HG02840 (cell line): ENCODE results near the gene AUH.

Source experiments
- ATAC-seq: cut with Tn5 transposase; IDR thresholded peaks from one replicate; pipeline ENCODE4 v1.9.1; 2021; ENCODE audit warnings: mild to moderate bottlenecking, moderate library complexity, moderate number of reproducible peaks; ENCODE audit not compliant: unreplicated experiment, low FRiP score

AUH gene

GRCh38 chr9:91256235-91256634, 105.5 kb downstream of the AUH start:
- no peak for ATAC-seq

- no peak for ATAC-seq
These were observed 106.4 kb downstream of the AUH start for GRCh38 chr9:91255327-91255726.

DNA sequence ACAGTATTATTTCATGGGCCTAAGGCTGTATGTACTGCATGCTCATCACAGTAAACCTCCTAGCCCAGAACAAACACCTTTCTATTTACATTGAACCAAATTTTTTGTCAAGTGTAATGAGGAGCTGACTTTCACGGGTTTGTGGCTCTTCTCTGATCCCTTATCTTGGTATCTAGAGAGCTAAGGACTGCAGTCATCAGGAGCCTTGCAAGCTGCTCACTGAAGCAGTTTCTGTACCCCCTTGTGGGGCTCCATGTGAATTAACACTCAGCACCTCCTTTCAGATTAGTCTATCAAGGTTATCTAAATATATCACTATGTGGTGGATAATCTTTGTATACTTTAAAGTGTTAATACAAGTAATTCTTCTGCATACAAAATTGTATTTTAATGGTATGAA, 108.2 kb downstream of the AUH start:
- ATAC-seq = no peak

DNA sequence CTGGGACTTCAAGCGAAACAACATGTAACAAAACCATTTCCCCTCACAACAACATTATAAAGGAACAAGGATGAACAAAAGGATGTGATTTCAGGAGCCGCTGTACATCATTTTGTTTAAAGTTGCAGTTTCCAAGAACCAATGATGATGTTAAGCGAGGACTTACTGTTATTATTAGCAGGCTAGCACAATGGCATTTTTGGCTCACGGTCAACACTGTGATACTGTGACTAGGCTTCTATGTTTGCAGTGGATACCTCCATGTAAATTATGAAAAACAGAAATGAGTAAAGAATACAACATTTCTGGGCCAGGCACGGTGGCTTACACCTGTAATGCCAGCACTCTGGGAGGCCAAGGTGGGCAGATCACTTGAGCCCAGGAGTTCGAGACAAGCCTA, 113.0 kb downstream of the AUH start:
- no peak for ATAC-seq

GRCh38 chr9:91247278-91247677, 114.4 kb downstream of the AUH start:
- no peak for ATAC-seq

DNA sequence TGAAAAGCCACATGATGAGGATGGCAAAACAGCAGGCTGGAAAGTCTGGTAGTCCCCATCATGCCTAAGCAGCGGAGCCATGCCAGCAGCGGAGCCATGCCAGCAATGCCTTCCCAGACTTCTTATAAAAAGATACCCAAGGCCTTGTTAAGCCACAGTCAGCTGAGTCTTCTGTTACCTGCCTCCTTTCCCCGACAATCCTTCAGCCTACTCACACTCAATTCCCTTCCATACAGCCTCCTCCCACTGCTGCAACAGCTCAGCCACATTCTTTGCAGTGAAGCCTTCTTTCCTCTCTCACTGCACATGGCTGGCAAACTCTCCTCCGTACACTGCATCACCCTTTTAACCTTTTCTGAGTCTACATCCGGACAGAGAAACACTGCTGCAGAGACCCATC, 114.9 kb downstream of the AUH start:
- ATAC-seq = no peak

DNA sequence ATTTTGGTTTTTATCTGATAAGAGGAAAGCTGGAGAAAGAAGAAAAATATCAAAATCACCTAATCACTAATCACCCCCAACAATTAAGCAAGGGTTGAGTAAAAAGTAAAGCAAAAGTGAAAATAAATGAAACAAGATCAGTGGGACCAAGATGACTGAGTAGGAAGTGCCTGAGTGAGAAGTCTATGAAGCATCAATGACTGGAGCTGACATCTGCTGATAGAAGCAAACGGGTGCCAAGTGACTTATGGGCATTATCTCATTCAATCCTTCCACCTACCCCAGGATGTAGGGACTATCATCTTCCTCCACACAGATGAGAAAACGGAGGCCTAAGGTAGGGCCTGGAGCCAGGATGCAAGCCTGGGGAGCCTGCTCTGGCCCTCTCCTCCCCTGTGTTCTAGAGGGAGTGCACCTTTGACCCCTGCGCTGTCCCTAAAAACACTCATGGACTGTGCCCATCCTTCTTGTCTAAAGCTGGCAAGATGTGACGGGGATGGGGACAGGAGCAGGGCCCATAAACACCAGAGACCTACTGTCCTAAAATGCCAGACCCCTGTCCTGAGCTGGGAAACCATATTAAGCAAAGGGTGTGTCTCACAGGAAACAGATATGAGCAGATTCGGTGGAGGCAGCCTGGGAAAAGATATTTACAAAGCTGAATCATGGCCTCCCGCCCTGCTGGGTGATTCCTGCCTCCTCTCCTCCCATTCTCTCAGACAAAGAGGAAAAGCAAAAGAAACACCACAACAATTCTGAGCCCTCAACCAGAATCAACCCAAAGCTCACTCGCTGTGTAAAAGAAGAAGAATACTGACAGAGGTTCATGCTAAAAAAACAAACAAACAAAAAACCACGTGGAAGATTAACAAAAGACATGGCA, 116.0 kb downstream of the AUH start:
- ATAC-seq = no peak

- ATAC-seq = no peak
These were observed 118.7 kb downstream of the AUH start for GRCh38 chr9:91243029-91243428.

DNA sequence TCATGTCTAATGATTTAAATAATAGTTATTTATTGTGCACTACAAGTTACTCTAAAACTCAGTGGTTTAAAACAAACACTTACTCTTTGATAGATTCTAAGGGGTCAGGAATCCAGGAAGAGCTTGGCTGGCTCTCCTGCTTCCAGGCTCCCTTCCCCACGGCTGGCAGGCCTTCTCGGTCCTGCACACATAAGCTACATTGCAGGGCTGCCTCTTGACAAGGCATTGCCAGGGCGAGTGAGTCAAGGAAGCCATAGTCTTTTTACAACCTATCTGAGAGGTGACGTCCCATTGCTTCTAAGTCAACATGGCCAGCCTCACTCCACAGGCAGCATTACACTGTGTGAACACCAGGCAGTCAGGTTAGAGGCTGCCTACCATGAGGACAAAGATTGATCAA, 119.8 kb downstream of the AUH start:
- no peak for ATAC-seq

- ATAC-seq = no peak
These were observed 121.0 kb downstream of the AUH start for GRCh38 chr9:91240596-91241165.

DNA sequence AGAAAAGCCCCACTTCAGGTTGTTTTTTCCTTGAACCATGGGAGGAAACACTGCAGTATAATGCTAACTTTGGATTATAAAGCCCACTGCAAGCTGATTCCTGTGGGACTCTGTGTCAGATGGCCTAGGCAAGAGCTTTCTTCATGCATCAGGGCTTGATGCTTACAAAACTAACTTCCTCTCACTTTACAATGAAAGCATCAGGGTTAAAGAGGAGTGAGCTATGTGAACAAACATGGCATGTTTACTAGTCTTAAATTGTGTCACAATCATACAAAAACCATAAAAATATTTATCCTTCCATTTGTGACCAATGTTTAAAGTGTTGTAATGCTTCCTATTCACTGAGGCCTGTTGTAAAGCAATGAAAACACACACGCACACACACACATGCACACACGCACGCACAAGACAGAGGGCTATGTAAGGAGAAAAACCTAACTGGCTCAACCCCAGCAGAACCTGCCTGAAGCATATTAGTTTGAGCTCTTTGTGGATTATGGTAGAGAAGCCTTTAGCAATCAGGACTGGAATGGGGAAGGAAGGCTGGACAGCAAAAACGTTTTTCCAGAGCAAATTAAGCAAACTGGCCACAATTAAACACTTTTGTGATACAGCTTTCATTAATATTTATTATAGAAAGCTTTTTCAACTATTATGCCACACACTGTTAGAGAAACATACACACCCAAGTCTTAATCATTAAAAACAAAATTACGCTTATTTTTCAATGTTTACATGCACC, 122.2 kb downstream of the AUH start:
- ATAC-seq = no peak

DNA sequence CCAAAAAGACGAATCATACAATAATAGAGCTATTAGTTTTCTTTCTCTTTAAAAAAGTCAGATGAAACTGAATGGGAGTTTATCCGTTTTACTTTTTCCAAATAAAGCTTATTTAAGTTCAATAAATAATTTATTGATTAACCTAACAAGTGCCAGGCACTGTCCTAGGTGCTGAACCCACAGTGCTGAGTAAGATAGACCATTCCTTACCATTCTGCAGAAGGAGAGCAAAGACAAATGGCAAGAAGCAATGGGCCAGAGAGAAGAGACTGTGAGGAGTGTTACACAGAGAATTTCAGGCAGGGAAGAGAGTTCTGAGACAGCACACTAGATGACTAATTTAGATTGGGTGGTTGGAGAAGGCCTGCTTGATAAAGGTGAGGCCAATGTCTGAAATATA, 127.2 kb downstream of the AUH start:
- no peak for ATAC-seq

- ATAC-seq = no peak
These were observed 130.1 kb downstream of the AUH start for GRCh38 chr9:91231619-91232018.

GRCh38 chr9:91223000-91223399, 138.7 kb downstream of the AUH start:
- no peak for ATAC-seq

GRCh38 chr9:91222457-91222856, 139.3 kb downstream of the AUH start:
- no peak for ATAC-seq

DNA sequence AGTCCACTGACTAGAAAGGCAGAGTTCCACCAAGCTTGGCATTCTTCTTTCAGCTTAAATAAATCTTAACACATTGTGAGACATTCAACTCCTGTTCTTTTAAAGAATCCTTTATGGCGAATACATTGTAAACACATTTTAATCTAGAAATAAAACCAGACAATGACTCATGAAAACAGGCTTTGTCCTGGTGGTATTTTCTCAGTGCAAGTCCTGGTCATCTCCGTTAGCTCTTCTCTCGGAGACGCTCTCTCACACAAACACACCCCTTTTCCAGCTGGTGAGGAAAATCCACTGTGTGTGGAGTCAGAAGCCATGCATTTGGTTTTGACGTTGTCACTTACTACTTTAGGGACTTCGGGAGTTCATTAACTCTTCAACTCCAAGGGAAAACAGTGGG, 140.4 kb downstream of the AUH start:
- ATAC-seq = no peak

DNA sequence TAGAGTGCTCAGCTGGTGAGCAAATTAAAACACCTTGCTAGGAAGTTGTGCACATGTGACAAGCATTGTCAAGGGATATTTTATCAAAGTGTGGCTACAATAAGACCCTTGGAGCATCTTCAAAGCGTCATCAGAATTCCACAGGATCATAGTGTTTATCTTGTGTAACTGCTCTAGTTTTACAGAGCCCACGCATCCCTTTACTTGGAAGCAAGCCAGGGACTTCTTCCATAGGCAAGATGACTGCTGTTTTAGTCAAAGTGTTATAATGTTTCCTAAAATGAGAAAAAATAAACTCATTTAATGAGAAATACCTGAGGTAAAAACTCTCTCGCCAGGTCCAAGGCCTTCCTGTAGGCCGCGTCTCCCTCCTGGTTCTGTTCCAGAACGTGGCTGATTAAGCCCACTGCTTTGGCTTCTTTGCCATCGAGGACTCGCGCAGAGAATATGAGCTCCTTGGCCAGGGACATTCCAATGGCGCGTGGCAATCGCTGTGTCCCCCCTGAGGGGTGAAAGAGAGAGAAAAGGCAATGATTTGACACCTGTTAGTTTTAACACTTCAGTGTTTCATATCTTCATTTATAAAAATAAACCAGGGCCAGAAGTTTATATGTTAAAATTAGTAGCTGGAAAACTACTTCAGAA, 141.1 kb downstream of the AUH start:
- ATAC-seq = no peak

GRCh38 chr9:91220021-91220420, 141.7 kb downstream of the AUH start:
- no peak for ATAC-seq

DNA sequence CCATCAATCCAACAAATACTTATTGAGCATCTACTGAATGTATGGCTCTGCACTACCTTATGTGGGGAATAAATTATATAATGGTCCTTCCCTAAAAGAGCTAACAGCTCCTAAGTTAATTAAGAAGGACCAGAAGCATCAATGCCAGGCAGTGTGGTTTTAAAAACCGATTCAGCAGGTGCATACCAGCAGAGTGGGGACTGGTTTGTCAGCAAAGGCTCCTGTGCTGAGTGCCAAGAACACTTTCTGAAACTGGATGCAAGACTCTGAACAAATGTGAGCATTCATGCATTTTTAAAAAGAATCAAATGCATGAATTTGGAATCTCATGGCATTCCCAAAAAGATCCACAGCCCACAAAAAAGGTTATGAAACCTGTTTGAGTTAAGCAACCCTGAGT, 142.2 kb downstream of the AUH start:
- ATAC-seq = no peak

- ATAC-seq = no peak
These were observed 144.3 kb downstream of the AUH start for GRCh38 chr9:91217388-91217787.

DNA sequence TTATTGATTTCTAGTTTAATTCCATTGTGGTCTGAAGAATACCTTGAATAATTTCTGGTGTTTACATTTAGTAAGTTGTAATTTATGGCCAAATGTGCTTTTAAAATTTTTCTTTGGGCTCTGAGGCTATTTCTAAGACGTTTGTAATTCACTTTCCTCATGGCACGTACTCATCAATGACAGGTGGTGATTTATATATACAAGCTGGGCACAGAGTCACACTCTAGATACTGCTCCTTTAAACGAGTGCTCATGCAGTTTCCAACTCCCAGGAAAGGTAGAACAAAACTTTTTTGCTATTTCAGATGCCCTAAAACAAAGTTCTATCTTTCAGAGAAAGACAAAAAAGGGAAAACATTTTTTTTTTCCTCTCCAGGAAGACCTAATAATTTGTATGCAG, 146.9 kb downstream of the AUH start:
- no peak for ATAC-seq
